HG03439 (cell line): ENCODE data around the gene KRTAP4-6.
"Not testable (repeated sequence)": the region's sequence is repeated elsewhere in the genome, so short reads cannot be mapped to it uniquely, and the experiment has no call there.

Source experiments
- ATAC-seq: cut with Tn5 transposase; IDR thresholded peaks from one replicate; pipeline ENCODE4 v1.9.1; 2021; ENCODE audit warnings: mild to moderate bottlenecking, moderate library complexity; ENCODE audit not compliant: unreplicated experiment

KRTAP4-6 gene

GRCh38 chr17:41140360-41141131 is at the start of gene KRTAP4-6:
KRTAP4-6 (minus strand) TSS chr17:41140544; CDS start chr17:41140487, 57 bp downstream.
- ATAC-seq = no peak

- ATAC-seq = not testable (repeated sequence)
These were observed 49.5 kb upstream of the KRTAP4-6 start, which contains the start of gene KRTAP9-1 for GRCh38 chr17:41189837-41190318. KRTAP9-1 (plus strand) TSS chr17:41189887; CDS start chr17:41189887, 0 bp downstream.

- ATAC-seq = no peak
These were observed 46.5 kb upstream of the KRTAP4-6 start for GRCh38 chr17:41186872-41187271.

DNA sequence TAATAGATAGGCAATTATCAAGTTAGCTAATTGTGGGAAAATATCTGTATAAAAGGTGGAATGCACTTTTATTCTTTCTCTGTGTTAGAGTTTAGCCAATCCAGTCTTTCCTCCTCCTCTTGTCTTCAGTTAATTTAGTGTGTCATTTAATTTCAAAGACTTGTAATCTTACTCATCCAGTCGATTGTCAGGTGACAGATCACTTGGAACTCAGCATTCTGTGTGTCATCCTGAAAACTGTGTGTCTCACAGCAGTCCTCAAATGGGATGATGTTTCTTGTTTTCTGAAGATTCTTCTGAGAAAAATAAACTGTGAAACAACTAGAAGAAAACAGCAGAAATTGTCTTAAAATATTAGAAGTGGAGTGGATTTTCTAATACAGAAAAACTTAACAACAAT is 44.7 kb upstream of the KRTAP4-6 start:
- no peak for ATAC-seq

DNA sequence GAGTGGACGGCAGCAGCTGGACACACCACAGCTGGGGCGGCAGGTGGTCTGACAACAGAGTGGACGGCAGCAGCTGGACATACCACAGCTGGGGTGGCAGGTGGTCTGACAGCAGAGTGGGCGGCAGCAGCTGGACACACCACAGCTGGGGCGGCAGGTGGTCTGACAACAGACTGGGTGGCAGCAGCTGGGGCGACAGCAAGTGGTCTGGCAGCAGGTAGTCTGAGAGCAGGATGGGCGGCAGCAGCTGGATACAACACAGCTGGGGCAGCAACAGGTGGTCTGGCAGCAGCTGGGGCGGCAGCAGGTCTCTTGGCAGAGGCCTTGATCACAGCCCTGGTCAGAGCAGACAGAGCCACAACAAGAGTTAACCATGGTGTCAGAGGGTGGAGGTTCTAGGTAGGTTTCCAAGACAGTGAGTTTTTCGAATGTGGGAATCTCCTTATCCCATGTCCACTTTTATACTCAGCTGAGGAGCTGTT is 44.2 kb upstream of the KRTAP4-6 start, which contains the start of gene KRTAP4-1:
Gene KRTAP4-1 (minus strand): TSS at position 432 of the 482 bp plus-strand sequence. CDS start 57 bp downstream, at position 375.
- no peak for ATAC-seq

GRCh38 chr17:41178843-41179616 is 38.7 kb upstream of the KRTAP4-6 start:
- no peak for ATAC-seq

- no peak for ATAC-seq
These were observed 38.0 kb upstream of the KRTAP4-6 start for GRCh38 chr17:41178341-41178740.

DNA sequence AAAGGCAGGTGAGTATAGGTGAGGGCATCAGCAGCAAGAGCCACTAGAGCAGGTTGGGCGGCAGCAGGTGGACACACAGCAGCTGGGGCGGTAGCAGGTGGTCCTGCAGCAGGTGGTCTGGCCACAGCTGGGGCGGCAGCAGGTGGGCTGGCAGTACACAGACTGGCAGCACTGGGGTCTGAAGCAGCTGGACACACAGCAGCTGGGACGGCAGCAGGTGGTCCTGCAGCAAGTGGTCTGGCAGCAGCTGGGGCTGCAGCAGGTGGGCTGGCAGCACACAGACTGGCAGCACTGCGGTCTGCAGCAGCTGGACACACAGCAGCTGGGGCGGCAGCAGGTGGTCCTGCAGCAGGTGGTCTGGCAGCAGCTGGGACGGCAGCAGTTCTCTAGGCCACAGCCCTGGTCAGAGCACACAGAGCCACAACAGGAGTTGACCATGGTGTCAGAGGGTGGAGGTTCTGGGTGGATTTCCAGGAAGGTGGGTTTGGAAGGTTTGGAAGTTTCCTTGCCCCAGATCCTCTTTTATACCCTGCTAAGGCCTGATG is 37.5 kb upstream of the KRTAP4-6 start, which contains the start of gene KRTAP4-2:
Gene KRTAP4-2 (minus strand): TSS at position 495 of the 545 bp plus-strand sequence. CDS start 57 bp downstream, at position 438.
- ATAC-seq = no peak

DNA sequence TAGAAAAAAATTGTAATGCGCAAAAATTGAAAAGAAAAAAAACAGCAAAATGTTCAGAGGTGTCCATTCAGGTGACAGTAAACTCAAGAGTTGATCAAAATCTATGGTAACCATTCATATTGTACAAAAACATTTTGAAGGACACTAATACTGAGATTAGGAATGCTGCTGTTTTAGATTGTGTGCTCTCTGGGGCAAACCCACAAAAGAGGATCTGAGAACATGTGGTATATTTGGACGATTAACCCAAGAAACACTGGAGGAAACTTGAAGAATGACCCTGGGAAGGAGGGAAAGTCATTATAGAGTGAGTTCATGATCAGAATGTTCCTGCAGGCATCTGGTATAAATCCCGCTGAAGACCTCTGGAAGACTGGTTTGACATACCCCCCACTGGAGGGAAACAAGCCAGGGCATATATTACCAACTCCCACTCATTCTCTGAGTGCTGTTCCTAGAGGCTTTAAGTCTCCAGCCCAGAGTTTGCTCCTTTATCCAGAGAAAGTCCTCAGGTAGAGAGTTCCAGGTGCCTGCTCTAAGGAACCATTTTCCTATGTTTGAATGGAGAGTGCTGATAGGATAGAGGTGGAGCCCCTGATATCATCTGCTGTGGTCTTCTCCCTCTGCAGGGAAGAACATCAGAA is 36.5 kb upstream of the KRTAP4-6 start:
- no peak for ATAC-seq

- ATAC-seq = no peak
These were observed 31.5 kb upstream of the KRTAP4-6 start for GRCh38 chr17:41171886-41172285.

DNA sequence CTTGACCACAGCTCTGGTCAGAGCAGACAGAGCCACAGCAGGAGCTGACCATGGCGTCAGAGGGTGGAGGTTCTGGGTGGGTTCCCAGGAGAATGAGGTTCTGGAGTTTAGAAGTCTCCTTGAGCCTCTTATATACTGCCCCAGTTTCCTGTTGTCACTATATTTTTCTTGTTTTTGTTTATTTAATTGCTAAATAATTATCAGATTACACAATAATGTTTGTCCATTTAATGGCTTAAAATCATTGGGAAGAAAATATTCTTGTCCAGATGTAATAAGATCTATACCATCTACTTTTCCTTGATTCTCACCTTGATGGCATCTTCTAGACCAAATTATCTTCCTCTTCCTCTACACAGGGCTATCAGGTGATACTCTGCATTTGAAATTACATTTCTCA is 27.8 kb upstream of the KRTAP4-6 start, which contains the start of gene KRTAP4-3:
Gene KRTAP4-3 (minus strand): TSS at position 101 of the 400 bp plus-strand sequence. CDS start 49 bp downstream, at position 52.
- no peak for ATAC-seq

DNA sequence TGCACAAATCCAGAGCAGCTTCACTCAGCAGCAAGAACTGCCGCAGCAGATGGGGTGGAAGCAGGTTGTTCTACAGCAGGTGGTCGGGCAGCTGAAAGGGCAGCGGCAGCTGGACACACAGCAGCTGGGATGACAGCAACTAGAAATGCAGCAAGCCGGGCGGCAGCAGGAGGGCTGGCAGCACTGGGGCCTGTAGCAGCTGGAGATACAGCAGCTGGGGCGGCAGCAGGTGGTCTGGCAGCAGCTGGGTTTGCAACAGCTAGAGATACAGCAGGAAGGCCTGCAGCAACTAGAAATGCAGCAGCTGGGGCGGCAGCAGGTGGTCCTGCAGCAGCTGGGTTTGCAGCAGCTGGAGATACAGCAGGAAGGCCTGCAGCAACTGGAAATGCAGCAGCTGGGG is 27.2 kb upstream of the KRTAP4-6 start:
- no peak for ATAC-seq

DNA sequence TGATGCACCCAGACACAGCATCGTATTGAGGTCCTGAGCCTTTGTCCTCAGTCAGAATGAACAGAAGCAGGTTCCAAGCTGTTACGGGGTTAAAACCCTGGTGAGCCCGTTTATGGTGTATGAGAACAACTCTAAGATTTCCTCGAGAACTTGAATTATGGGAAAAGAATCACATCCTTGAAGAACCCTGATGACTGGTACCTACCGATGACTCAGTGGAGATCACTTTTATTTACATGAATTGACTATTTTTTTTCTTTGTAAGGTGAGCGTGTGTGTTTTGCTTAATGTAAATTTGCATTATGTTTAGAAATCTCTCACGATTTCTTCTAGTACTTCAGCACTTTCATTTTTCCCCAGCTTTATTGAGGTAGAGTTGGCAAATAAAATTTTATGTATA is 23.5 kb upstream of the KRTAP4-6 start:
- ATAC-seq = no peak

- no peak for ATAC-seq
These were observed 20.3 kb upstream of the KRTAP4-6 start, which contains the start of gene KRTAP4-4 for GRCh38 chr17:41160648-41161047. KRTAP4-4 (minus strand) TSS chr17:41160748; CDS start chr17:41160691, 57 bp downstream.

GRCh38 chr17:41160190-41160589 is 19.8 kb upstream of the KRTAP4-6 start:
- ATAC-seq = not testable (repeated sequence)

DNA sequence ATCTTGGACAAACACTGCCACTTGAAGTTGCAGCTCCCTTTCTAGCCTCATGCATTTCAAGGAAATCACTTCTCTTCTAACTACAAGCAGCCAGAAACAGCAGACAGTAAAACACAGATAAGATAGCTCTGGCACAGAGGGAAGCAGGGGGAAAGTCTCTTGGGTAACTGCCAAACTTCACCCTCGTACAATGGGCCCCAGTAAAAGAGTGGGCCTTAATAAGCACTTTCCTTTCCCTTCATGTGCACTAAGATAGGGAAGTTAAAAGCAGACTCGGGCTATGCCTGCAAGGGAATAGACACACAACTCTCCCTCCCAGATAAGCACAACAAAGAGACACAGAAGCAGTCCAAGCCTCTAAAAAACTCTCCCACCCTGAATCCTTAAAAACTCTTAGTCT is 13.5 kb upstream of the KRTAP4-6 start:
- no peak for ATAC-seq

- ATAC-seq = no peak
These were observed 11.2 kb upstream of the KRTAP4-6 start for GRCh38 chr17:41151525-41151924.

DNA sequence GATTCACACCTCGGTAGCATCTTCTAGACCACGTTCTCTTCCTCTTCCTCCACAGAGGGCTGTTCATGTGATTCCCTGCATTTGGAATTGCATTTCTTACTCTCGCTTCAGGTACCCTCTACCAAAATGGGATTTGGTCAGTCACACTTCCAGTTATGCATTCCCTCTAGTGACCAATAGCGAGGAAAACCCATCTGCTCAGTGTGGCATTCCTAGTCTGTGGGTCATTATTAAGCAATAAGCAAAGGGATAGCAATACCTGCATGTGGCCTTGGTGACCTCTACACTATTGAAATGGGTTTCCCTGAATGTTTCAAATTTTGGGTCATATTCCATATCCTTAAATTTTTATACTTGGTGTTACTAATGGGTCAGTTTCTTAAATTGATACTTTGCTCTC is 9.7 kb upstream of the KRTAP4-6 start:
- ATAC-seq = no peak

GRCh38 chr17:41149652-41149985 is 9.3 kb upstream of the KRTAP4-6 start, which contains the start of gene KRTAP4-5:
KRTAP4-5 (minus strand) TSS chr17:41149825; CDS start chr17:41149767, 58 bp downstream.
- no peak for ATAC-seq

GRCh38 chr17:41148971-41149651 is 8.8 kb upstream of the KRTAP4-6 start:
- not testable (repeated sequence) for ATAC-seq
